Vagina (tissue), 2 donors: ENCODE measurements around the gene SLC39A11.

Experiments used
- POLR2A ChIP-seq, 2 donors: fragments of 450-650 bp; IDR thresholded peaks; one replicate each; pipeline ENCODE4 v1.6.1; 2017; ENCODE audit warnings: antibody characterized with exemption in 2 of 2, mild to moderate bottlenecking in 2 of 2, moderate library complexity in 2 of 2
- POLR2AphosphoS5 ChIP-seq, 2 donors: sonication (generic); formaldehyde crosslinking; IDR thresholded peaks; one replicate each; pipeline ENCODE4 v1.9.0; 2017; ENCODE audit warnings: antibody characterized with exemption in 2 of 2, mild to moderate bottlenecking in 2 of 2, low read depth in 1 of 2; ENCODE audit not compliant: insufficient read depth in 1 of 2
- TF ChIP-seq, protein P1 (sequence below), 3 experiments: fragments of 450-650 bp in 2 of 3; fragments of 200-600 bp in 1 of 3; sonication (generic) in 1 of 3; IDR thresholded peaks; one replicate each; pipeline ENCODE4 v1.5.1; 2017 to 2019; ENCODE audit warnings: antibody characterized with exemption in 3 of 3, mild to moderate bottlenecking in 2 of 3, moderate library complexity in 2 of 3

GRCh38 chr17:72832306-72832705 is 260.2 kb downstream of the SLC39A11 start:
- TF ChIP-seq POLR2AphosphoS5 (IDR thresholded peaks at IDR 0.05; ENCODE audit: insufficient read depth in 1 of 2, low read depth in 1 of 2): no peak
- TF ChIP-seq, protein P1, sequence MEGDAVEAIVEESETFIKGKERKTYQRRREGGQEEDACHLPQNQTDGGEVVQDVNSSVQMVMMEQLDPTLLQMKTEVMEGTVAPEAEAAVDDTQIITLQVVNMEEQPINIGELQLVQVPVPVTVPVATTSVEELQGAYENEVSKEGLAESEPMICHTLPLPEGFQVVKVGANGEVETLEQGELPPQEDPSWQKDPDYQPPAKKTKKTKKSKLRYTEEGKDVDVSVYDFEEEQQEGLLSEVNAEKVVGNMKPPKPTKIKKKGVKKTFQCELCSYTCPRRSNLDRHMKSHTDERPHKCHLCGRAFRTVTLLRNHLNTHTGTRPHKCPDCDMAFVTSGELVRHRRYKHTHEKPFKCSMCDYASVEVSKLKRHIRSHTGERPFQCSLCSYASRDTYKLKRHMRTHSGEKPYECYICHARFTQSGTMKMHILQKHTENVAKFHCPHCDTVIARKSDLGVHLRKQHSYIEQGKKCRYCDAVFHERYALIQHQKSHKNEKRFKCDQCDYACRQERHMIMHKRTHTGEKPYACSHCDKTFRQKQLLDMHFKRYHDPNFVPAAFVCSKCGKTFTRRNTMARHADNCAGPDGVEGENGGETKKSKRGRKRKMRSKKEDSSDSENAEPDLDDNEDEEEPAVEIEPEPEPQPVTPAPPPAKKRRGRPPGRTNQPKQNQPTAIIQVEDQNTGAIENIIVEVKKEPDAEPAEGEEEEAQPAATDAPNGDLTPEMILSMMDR (IDR thresholded peaks at IDR 0.05): no peak
- TF ChIP-seq POLR2A (IDR thresholded peaks at IDR 0.05): no peak
